Osteoblast (primary cell): Measurements from ENCODE around the gene ROS1. TPM values are rescaled to one million over a fixed set of nuclear protein-coding genes. Genes with fewer than 3 reads are reported as not detected.
"Not testable (repeated sequence)": the region's sequence is repeated elsewhere in the genome, so short reads cannot be mapped to it uniquely, and the experiment has no call there.

Experiments used
- DNase-seq: peaks from one replicate; pipeline ENCODE4 v3.0.0; 2011; ENCODE audit warnings: low spot score, mixed read lengths; ENCODE audit not compliant: insufficient read length; ENCODE audit errors: missing footprints
- H2AFZ ChIP-seq: 2 replicates; pipeline ENCODE4 v1.6.0; 2011; ENCODE audit warnings: mild to moderate bottlenecking, low read length
- H3K27ac ChIP-seq: 2 replicates; pipeline ENCODE4 v1.5.1; 2011; ENCODE audit warnings: mild to moderate bottlenecking, low read depth, low read length, moderate library complexity
- H3K27me3 ChIP-seq: 2 replicates; pipeline ENCODE4 v1.6.0; 2012; ENCODE audit warnings: mild to moderate bottlenecking, control low read depth, inconsistent platforms, low read length, moderate library complexity; ENCODE audit not compliant: insufficient read depth
- H3K36me3 ChIP-seq: 2 replicates; pipeline ENCODE4 v1.5.1; 2011; ENCODE audit warnings: mild to moderate bottlenecking, low read length, control low read depth, moderate library complexity; ENCODE audit not compliant: insufficient read depth
- H3K4me1 ChIP-seq: 2 replicates; pipeline ENCODE4 v1.5.1; 2011; ENCODE audit warnings: mild to moderate bottlenecking, low read length, control low read depth, moderate library complexity; ENCODE audit not compliant: insufficient read depth
- H3K4me2 ChIP-seq: 2 replicates; pipeline ENCODE4 v1.6.0; 2011; ENCODE audit warnings: mild to moderate bottlenecking, low read length; ENCODE audit not compliant: insufficient read depth
- H3K4me3 ChIP-seq: fragments of 200-600 bp; sonication (generic); 3 replicates; pipeline ENCODE4 v1.5.1; 2012; ENCODE audit warnings: mild to moderate bottlenecking, low read length, inconsistent platforms; ENCODE audit not compliant: insufficient read depth
- H3K79me2 ChIP-seq: 2 replicates; pipeline ENCODE4 v1.6.0; 2012; ENCODE audit warnings: mild to moderate bottlenecking, low read length, control low read depth, inconsistent platforms; ENCODE audit not compliant: insufficient read depth
- H3K9me3 ChIP-seq: 2 replicates; pipeline ENCODE4 v1.5.1; 2011; ENCODE audit warnings: low read depth, low read length, control low read depth
- H4K20me1 ChIP-seq: 2 replicates; pipeline ENCODE4 v1.6.0; 2012; ENCODE audit warnings: mild to moderate bottlenecking, low read length, control low read depth; ENCODE audit not compliant: insufficient read depth
- small RNA-seq: library from RNA; depleted of rRNA; stranded (forward); fragments of <200 nt; gene quantifications from one replicate; pipeline ENCODE3, GENCODE V24; 2012
- total RNA-seq: library from RNA; depleted of rRNA; stranded (reverse); fragments of >200 nt; gene quantifications from 2 replicates; pipeline ENCODE4 v1.2.3, GENCODE V29; 2012
- TF ChIP-seq, protein P1 (sequence below): IDR thresholded peaks from 2 replicates; pipeline ENCODE4 v1.5.1; 2011; ENCODE audit warnings: mild to moderate bottlenecking, low read depth, low read length, moderate library complexity; ENCODE audit errors: extremely low read depth

The ROS1 gene
- total RNA-seq, 1 donor = 1.4 TPM

DNA sequence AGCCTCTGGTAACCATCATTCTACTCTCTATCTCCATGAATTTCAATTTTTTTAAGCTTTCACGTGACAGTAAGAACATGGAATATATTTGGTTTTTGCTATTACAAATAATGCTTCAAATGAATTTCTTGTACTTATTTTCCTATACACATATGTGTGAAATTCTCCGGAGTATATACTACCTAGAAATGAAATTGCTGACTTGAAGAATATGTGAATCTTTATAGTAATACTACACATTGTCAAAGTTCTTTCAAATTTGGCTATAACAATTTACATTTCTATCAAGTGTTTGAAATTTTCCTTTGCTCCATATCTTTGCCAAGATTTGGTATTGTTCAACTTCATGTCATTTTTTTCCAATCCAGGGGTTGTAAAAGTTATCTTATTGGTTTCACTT, 172.0 kb downstream of the ROS1 start:
- Histone ChIP-seq H3K27me3 (no peaks in the 10 kb centered on the region), H3K79me2 (no peaks in the 10 kb centered on the region), H3K27ac (no peak overlapping the region), H3K4me2 (no peak overlapping the region), H4K20me1 (no peaks in the 10 kb centered on the region), H3K4me3 (no peak overlapping the region), H3K4me1 (no peaks in the 10 kb centered on the region), H2AFZ (no peak overlapping the region), H3K9me3 (no peaks in the 10 kb centered on the region), H3K36me3 (no peaks in the 10 kb centered on the region)
- no peak for DNase-seq
- TF ChIP-seq, protein P1, sequence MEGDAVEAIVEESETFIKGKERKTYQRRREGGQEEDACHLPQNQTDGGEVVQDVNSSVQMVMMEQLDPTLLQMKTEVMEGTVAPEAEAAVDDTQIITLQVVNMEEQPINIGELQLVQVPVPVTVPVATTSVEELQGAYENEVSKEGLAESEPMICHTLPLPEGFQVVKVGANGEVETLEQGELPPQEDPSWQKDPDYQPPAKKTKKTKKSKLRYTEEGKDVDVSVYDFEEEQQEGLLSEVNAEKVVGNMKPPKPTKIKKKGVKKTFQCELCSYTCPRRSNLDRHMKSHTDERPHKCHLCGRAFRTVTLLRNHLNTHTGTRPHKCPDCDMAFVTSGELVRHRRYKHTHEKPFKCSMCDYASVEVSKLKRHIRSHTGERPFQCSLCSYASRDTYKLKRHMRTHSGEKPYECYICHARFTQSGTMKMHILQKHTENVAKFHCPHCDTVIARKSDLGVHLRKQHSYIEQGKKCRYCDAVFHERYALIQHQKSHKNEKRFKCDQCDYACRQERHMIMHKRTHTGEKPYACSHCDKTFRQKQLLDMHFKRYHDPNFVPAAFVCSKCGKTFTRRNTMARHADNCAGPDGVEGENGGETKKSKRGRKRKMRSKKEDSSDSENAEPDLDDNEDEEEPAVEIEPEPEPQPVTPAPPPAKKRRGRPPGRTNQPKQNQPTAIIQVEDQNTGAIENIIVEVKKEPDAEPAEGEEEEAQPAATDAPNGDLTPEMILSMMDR = no peak

DNA sequence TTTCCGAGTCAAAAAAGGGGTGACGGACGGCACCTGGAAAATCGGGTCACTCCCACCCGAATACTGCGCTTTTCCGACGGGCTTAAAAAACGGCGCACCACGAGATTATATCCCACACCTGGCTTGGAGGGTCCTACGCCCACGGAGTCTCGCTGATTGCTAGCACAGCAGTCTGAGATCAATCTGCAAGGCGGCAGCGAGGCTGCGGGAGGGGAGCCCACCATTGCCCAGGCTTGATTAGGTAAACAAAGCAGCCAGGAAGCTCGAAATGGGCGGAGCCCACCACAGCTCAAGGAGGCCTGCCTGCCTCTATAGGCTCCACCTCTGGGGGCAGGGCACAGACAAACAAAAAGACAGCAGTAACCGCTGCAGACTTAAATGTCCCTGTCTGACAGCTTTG, 180.8 kb downstream of the ROS1 start:
- not testable (repeated sequence) for H4K20me1 ChIP-seq, DNase-seq, H2AFZ ChIP-seq, H3K36me3 ChIP-seq, H3K4me2 ChIP-seq, H3K27ac ChIP-seq, H3K27me3 ChIP-seq, H3K4me3 ChIP-seq, H3K9me3 ChIP-seq, H3K79me2 ChIP-seq, H3K4me1 ChIP-seq

GRCh38 chr6:117244571-117244970, 181.2 kb downstream of the ROS1 start:
- H3K36me3 ChIP-seq, H3K4me2 ChIP-seq, H2AFZ ChIP-seq, H3K4me3 ChIP-seq, H3K79me2 ChIP-seq, H3K9me3 ChIP-seq, H3K27ac ChIP-seq, H3K27me3 ChIP-seq, DNase-seq, H4K20me1 ChIP-seq, H3K4me1 ChIP-seq: not testable (repeated sequence)

Small RNA genes lying within 50 kb of the gene (small RNA-seq; reads per million reads assigned to genes)
- gene RN7SKP18 (not detected), gene RNU6-253P (not detected)

Other genes with a start within 250 kb of the ROS1 start
- not detected in 2 replicates for gene VGLL2, start 160.4 kb downstream of the ROS1 start, total RNA-seq
- 22.1 and 29.7 TPM in 2 replicates for gene DCBLD1, start 56.7 kb upstream of the ROS1 start, total RNA-seq
- gene GOPC, start 176.6 kb upstream of the ROS1 start, total RNA-seq = 41.8 and 49.6 TPM in 2 replicates
- gene NUS1, start 249.5 kb upstream of the ROS1 start, total RNA-seq = 17.7 and 19.2 TPM in 2 replicates